Measurements from ENCODE around the gene TSPAN11. TPM values are rescaled to one million over a fixed set of nuclear protein-coding genes. Genes with fewer than 3 reads are reported as not detected.

Gene TSPAN11
- total RNA-seq, 1 experiment from 2014 or later, result 4.6 TPM

DNA sequence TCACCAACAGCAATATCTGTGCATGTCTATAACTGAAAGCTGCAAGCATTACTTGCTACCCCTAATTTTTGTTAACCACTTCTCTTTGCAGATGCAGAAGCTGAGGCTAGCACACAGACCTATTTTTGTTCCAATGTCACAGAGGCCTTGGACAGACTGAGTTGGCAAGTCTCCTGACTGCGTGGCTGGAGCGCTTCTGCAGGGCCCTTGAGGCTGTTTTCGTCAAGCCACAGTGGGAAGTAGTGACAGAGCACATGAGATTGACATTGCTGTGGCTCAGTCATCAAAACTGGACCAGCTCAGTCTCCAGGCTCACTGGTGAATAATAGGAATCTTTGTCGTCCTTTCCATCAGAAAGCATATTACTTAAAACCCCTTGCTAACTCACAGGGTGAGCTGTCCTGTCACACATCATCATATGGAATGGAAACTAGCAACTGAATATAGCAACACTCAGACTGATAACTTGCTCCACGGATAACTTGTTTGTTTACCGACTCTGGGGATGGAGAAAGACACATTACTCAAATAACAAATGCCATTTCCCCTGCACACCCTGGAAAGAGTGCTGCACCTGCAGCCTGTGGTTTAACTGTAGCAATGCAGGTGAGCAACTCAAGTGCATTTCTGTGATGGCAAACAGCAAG is 103.5 kb downstream of the TSPAN11 start (continued):
- TF ChIP-seq, protein P1, sequence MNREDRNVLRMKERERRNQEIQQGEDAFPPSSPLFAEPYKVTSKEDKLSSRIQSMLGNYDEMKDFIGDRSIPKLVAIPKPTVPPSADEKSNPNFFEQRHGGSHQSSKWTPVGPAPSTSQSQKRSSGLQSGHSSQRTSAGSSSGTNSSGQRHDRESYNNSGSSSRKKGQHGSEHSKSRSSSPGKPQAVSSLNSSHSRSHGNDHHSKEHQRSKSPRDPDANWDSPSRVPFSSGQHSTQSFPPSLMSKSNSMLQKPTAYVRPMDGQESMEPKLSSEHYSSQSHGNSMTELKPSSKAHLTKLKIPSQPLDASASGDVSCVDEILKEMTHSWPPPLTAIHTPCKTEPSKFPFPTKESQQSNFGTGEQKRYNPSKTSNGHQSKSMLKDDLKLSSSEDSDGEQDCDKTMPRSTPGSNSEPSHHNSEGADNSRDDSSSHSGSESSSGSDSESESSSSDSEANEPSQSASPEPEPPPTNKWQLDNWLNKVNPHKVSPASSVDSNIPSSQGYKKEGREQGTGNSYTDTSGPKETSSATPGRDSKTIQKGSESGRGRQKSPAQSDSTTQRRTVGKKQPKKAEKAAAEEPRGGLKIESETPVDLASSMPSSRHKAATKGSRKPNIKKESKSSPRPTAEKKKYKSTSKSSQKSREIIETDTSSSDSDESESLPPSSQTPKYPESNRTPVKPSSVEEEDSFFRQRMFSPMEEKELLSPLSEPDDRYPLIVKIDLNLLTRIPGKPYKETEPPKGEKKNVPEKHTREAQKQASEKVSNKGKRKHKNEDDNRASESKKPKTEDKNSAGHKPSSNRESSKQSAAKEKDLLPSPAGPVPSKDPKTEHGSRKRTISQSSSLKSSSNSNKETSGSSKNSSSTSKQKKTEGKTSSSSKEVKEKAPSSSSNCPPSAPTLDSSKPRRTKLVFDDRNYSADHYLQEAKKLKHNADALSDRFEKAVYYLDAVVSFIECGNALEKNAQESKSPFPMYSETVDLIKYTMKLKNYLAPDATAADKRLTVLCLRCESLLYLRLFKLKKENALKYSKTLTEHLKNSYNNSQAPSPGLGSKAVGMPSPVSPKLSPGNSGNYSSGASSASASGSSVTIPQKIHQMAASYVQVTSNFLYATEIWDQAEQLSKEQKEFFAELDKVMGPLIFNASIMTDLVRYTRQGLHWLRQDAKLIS (CRISPR knock-in tag; IDR thresholded peaks at IDR 0.05; ENCODE audit: borderline replicate concordance), result no peak

GRCh38 chr12:31031951-31032335 is 105.4 kb downstream of the TSPAN11 start:
- Mint-ChIP-seq H3K4me3 (no peak overlapping the region), H3K9me3 (peaks cover 8% of the 10 kb centered on the region), H3K36me3 (peaks cover 4% of the 10 kb centered on the region), H3K4me1 (peaks cover 4% of the 10 kb centered on the region; the same call in 1 of the 2 replicates), H3K27me3 (ENCODE audit: low read depth) (no peaks in the 10 kb centered on the region), H3K27ac (no peak overlapping the region)
- CTCF ChIA-PET, result interaction anchor here (1.0 kb wide), 1 partner anchor 184 kb away, joined by 3 read pairs; no protein-coding TSS in a partner anchor
- DNase-seq (ENCODE audit: low spot score), result no peak
- POLR2A ChIA-PET, result no interaction called here
- ATAC-seq, result no peak
- TF ChIP-seq ZNF671 (CRISPR knock-in tag; IDR thresholded peaks at IDR 0.05) (no peak), ZBTB21 (CRISPR knock-in tag; IDR thresholded peaks at IDR 0.05; ENCODE audit: borderline replicate concordance) (no peak), TP53 (CRISPR knock-in tag; IDR thresholded peaks at IDR 0.05) (no peak), JUN (CRISPR knock-in tag; IDR thresholded peaks at IDR 0.05) (no peak), EMX1 (CRISPR knock-in tag; IDR thresholded peaks at IDR 0.05) (no peak), ZNF138 (CRISPR knock-in tag; conservative IDR thresholded peaks at IDR 0.05) (no peak), CREB1 (CRISPR knock-in tag; IDR thresholded peaks at IDR 0.05) (no peak), SMAD4 (CRISPR knock-in tag; IDR thresholded peaks at IDR 0.05) (no peak)
- TF ChIP-seq, protein P2, sequence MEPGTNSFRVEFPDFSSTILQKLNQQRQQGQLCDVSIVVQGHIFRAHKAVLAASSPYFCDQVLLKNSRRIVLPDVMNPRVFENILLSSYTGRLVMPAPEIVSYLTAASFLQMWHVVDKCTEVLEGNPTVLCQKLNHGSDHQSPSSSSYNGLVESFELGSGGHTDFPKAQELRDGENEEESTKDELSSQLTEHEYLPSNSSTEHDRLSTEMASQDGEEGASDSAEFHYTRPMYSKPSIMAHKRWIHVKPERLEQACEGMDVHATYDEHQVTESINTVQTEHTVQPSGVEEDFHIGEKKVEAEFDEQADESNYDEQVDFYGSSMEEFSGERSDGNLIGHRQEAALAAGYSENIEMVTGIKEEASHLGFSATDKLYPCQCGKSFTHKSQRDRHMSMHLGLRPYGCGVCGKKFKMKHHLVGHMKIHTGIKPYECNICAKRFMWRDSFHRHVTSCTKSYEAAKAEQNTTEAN (CRISPR knock-in tag; IDR thresholded peaks at IDR 0.05), result no peak
- TF ChIP-seq, protein P3, sequence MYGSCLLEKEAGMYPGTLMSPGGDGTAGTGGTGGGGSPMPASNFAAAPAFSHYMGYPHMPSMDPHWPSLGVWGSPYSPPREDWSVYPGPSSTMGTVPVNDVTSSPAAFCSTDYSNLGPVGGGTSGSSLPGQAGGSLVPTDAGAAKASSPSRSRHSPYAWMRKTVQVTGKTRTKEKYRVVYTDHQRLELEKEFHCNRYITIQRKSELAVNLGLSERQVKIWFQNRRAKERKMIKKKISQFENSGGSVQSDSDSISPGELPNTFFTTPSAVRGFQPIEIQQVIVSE (CRISPR knock-in tag; IDR thresholded peaks at IDR 0.05; ENCODE audit: borderline replicate concordance), result no peak

DNA sequence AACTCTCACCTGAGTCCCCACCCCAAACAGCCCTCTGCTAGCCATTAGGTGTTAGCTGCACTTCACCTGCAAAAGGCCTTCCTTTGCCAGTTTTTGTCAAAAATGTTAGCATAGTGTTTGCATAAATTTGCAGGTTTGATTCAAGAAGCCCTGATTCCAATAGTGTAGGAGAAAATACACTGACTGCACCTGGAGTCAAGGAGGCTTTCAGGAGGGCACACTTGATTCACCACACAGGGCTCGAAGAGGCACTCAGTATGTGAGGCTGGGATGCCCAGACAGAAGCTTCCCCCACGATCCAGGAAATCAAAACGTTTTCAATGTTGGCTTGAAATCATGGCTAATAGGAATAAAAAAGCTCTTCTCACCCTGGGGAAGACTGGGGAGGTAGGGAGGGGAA is 106.6 kb downstream of the TSPAN11 start:
- Mint-ChIP-seq H3K27ac (no peak overlapping the region), H3K9me3 (no peaks in the 10 kb centered on the region), H3K27me3 (ENCODE audit: low read depth) (no peaks in the 10 kb centered on the region), H3K4me1 (peaks cover 4% of the 10 kb centered on the region; the same call in 1 of the 2 replicates), H3K36me3 (no peaks in the 10 kb centered on the region), H3K4me3 (no peak overlapping the region)
- DNase-seq (ENCODE audit: low spot score) (no peak), ATAC-seq (no peak)
- TF ChIP-seq TEAD4 (CRISPR knock-in tag; IDR thresholded peaks at IDR 0.05), result no peak
- TF ChIP-seq GRHL2 (CRISPR knock-in tag; IDR thresholded peaks at IDR 0.05; ENCODE audit: insufficient replicate concordance, severe bottlenecking), result no peak
- TF ChIP-seq, protein P4, sequence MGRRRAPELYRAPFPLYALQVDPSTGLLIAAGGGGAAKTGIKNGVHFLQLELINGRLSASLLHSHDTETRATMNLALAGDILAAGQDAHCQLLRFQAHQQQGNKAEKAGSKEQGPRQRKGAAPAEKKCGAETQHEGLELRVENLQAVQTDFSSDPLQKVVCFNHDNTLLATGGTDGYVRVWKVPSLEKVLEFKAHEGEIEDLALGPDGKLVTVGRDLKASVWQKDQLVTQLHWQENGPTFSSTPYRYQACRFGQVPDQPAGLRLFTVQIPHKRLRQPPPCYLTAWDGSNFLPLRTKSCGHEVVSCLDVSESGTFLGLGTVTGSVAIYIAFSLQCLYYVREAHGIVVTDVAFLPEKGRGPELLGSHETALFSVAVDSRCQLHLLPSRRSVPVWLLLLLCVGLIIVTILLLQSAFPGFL (CRISPR knock-in tag; IDR thresholded peaks at IDR 0.05; ENCODE audit: borderline replicate concordance), result no peak
- TF ChIP-seq EMX1 (CRISPR knock-in tag; IDR thresholded peaks at IDR 0.05), result no peak
- no peak for TF ChIP-seq KAT7 (CRISPR knock-in tag; IDR thresholded peaks at IDR 0.05; ENCODE audit: borderline replicate concordance)
- no peak for TF ChIP-seq FOXJ3 (CRISPR knock-in tag; IDR thresholded peaks at IDR 0.05; ENCODE audit: borderline replicate concordance)
- no peak for TF ChIP-seq HMGA2 (CRISPR knock-in tag; IDR thresholded peaks at IDR 0.05)
- TF ChIP-seq GABPB1 (CRISPR knock-in tag; IDR thresholded peaks at IDR 0.05), result no peak
- ChIA-PET POLR2A (no interaction called here), CTCF (no interaction called here)
